Stimulated activated naive CD8-positive, alpha-beta T cell treated with anti-CD3 and anti-CD28 coated beads, Interleukin-15, amount 100 ng/mL, for 72 hours (primary cell): ENCODE data around the gene BLZF1.
"Not testable (repeated sequence)": the region's sequence is repeated elsewhere in the genome, so short reads cannot be mapped to it uniquely, and the experiment has no call there.

Experiments
- ATAC-seq: fragments of 150-1000 bp; cut with Tn5 transposase; 2 replicates; pipeline ENCODE4 v1.10.0; 2021; ENCODE audit warnings: mild to moderate bottlenecking, moderate library complexity
- DNase-seq, 2 donors: peaks; one replicate each; pipeline ENCODE4 v3.0.0; 2021 to 2022
- H3K27ac Mint-ChIP-seq, 2 donors: one replicate each; pipeline ENCODE4 v1.8.0; 2022; ENCODE audit warnings: mild to moderate bottlenecking in 2 of 2, mixed read lengths in 2 of 2, moderate library complexity in 2 of 2
- H3K27me3 Mint-ChIP-seq: one replicate; pipeline ENCODE4 v1.8.0; 2022; ENCODE audit warnings: mixed read lengths
- H3K4me1 Mint-ChIP-seq: one replicate; pipeline ENCODE4 v1.8.0; 2022; ENCODE audit warnings: mild to moderate bottlenecking, mixed read lengths
- H3K4me3 Mint-ChIP-seq, 2 donors: one replicate each; pipeline ENCODE4 v1.8.0; 2022; ENCODE audit warnings: mild to moderate bottlenecking in 2 of 2, mixed read lengths in 2 of 2, moderate library complexity in 1 of 2
- H3K9me3 Mint-ChIP-seq, 2 donors: one replicate each; pipeline ENCODE4 v1.8.0; 2022; ENCODE audit warnings: mixed read lengths in 2 of 2

The BLZF1 gene

GRCh38 chr1:169340882-169341281 is 27.1 kb upstream of the BLZF1 start:
- Mint-ChIP-seq H3K27ac (no peak overlapping the region), H3K4me3 (no peak overlapping the region), H3K9me3 (peaks cover 17 to 20% of the 10 kb centered on the region in 2 donors), H3K27me3 (no peaks in the 10 kb centered on the region), H3K4me1 (peaks cover 30% of the 10 kb centered on the region)
- DNase-seq (no peak), ATAC-seq (no peak)

GRCh38 chr1:169342096-169342495 is 25.9 kb upstream of the BLZF1 start:
- H3K27me3 Mint-ChIP-seq, DNase-seq, ATAC-seq, H3K4me3 Mint-ChIP-seq, H3K27ac Mint-ChIP-seq: not testable (repeated sequence)
- H3K4me1 Mint-ChIP-seq = peaks cover 26% of the 10 kb centered on the region
- H3K9me3 Mint-ChIP-seq = peaks cover 17 to 20% of the 10 kb centered on the region in 2 donors

GRCh38 chr1:169345511-169345910 is 22.5 kb upstream of the BLZF1 start:
- Mint-ChIP-seq H3K4me1 (peaks cover 2% of the 10 kb centered on the region), H3K27ac (no peak overlapping the region), H3K9me3 (peaks cover 4 to 6% of the 10 kb centered on the region in 2 donors), H3K4me3 (no peak overlapping the region), H3K27me3 (no peaks in the 10 kb centered on the region)
- ATAC-seq (no peak), DNase-seq (no peak)

GRCh38 chr1:169346036-169346589 is 21.9 kb upstream of the BLZF1 start:
- H3K4me1 Mint-ChIP-seq = peaks cover 1% of the 10 kb centered on the region
- peak overlapping the region in 1 of 2 donors; percentile 3 for H3K27ac Mint-ChIP-seq
- ATAC-seq (no peak), DNase-seq (no peak)
- H3K27me3 Mint-ChIP-seq = no peaks in the 10 kb centered on the region
- H3K4me3 Mint-ChIP-seq = no peak overlapping the region
- no peaks in the 10 kb centered on the region for H3K9me3 Mint-ChIP-seq

- Mint-ChIP-seq H3K4me3 (no peak overlapping the region), H3K27ac (no peak overlapping the region), H3K9me3 (no peaks in the 10 kb centered on the region), H3K27me3 (no peaks in the 10 kb centered on the region), H3K4me1 (peaks cover 15% of the 10 kb centered on the region)
- DNase-seq (no peak), ATAC-seq (no peak)
Measured at GRCh38 chr1:169347688-169348382, 20.2 kb upstream of the BLZF1 start.

GRCh38 chr1:169348383-169349036 is 19.5 kb upstream of the BLZF1 start:
- Mint-ChIP-seq H3K9me3 (no peaks in the 10 kb centered on the region), H3K27me3 (no peaks in the 10 kb centered on the region), H3K4me3 (no peak overlapping the region), H3K27ac (no peak overlapping the region), H3K4me1 (peaks cover 15% of the 10 kb centered on the region)
- no peak for ATAC-seq
- DNase-seq = no peak

GRCh38 chr1:169360415-169360814 is 7.6 kb upstream of the BLZF1 start:
- Mint-ChIP-seq H3K27me3 (no peaks in the 10 kb centered on the region), H3K4me3 (no peak overlapping the region), H3K4me1 (peaks cover 17% of the 10 kb centered on the region), H3K27ac (no peak overlapping the region), H3K9me3 (no peaks in the 10 kb centered on the region)
- ATAC-seq = no peak
- DNase-seq = no peak

GRCh38 chr1:169361281-169361680 is 6.7 kb upstream of the BLZF1 start:
- Mint-ChIP-seq H3K4me3 (no peak overlapping the region), H3K27ac (peak overlapping the region in 1 of 2 donors; percentile 22), H3K27me3 (no peaks in the 10 kb centered on the region), H3K9me3 (no peaks in the 10 kb centered on the region), H3K4me1 (peaks cover 14% of the 10 kb centered on the region)
- DNase-seq (no peak), ATAC-seq (no peak)

GRCh38 chr1:169363046-169363730 is 4.8 kb upstream of the BLZF1 start:
- Mint-ChIP-seq H3K4me1 (peaks cover 14% of the 10 kb centered on the region), H3K27ac (no peak overlapping the region), H3K27me3 (no peaks in the 10 kb centered on the region), H3K9me3 (no peaks in the 10 kb centered on the region), H3K4me3 (peak overlapping the region; percentile 38 to 56)
- ATAC-seq (peak; percentile 62), DNase-seq (peak; percentile 41 to 46)

GRCh38 chr1:169364948-169365347 is 3.0 kb upstream of the BLZF1 start:
- ATAC-seq (no peak), DNase-seq (peak in 1 of 2 donors; percentile 17)
- Mint-ChIP-seq H3K27ac (no peak overlapping the region), H3K4me1 (peaks cover 17% of the 10 kb centered on the region), H3K9me3 (no peaks in the 10 kb centered on the region), H3K4me3 (peak overlapping the region in 1 of 2 donors; percentile 2), H3K27me3 (no peaks in the 10 kb centered on the region)

- Mint-ChIP-seq H3K27me3 (no peaks in the 10 kb centered on the region), H3K4me1 (peaks cover 21% of the 10 kb centered on the region), H3K27ac (no peak overlapping the region), H3K9me3 (no peaks in the 10 kb centered on the region), H3K4me3 (no peak overlapping the region)
- ATAC-seq = peak; percentile 11
- DNase-seq = no peak
Measured at GRCh38 chr1:169367096-169367685, 804 bp upstream of the BLZF1 start.

- H3K27ac Mint-ChIP-seq = no peak overlapping the region
- H3K27me3 Mint-ChIP-seq = no peaks in the 10 kb centered on the region
- peaks cover 13% of the 10 kb centered on the region for H3K4me1 Mint-ChIP-seq
- no peaks in the 10 kb centered on the region for H3K9me3 Mint-ChIP-seq
- peak; percentile 24 to 37 for DNase-seq
- no peak overlapping the region for H3K4me3 Mint-ChIP-seq
- peak; percentile 11 for ATAC-seq
Measured at GRCh38 chr1:169368406-169368769, 393 bp downstream of the BLZF1 start.

- ATAC-seq (no peak), DNase-seq (no peak)
- H3K27me3 Mint-ChIP-seq = no peaks in the 10 kb centered on the region
- H3K4me1 Mint-ChIP-seq = peaks cover 18% of the 10 kb centered on the region
- no peaks in the 10 kb centered on the region for H3K9me3 Mint-ChIP-seq
- peak overlapping the region in 1 of 2 donors; percentile 63 for H3K4me3 Mint-ChIP-seq
- no peak overlapping the region for H3K27ac Mint-ChIP-seq
Measured at GRCh38 chr1:169371404-169371803, 3.4 kb downstream of the BLZF1 start.

GRCh38 chr1:169381162-169381561 is 13.2 kb downstream of the BLZF1 start:
- H3K27ac Mint-ChIP-seq = no peak overlapping the region
- no peaks in the 10 kb centered on the region for H3K27me3 Mint-ChIP-seq

GRCh38 chr1:169383449-169383848 is 15.5 kb downstream of the BLZF1 start:
- no peaks in the 10 kb centered on the region for H3K9me3 Mint-ChIP-seq

More at GRCh38 chr1:169381162-169381561, 13.2 kb downstream of the BLZF1 start:
- Mint-ChIP-seq H3K9me3 (no peaks in the 10 kb centered on the region), H3K4me1 (peaks cover 5% of the 10 kb centered on the region), H3K4me3 (no peak overlapping the region)
- DNase-seq (no peak), ATAC-seq (no peak)

More at GRCh38 chr1:169383449-169383848, 15.5 kb downstream of the BLZF1 start:
- DNase-seq (no peak), ATAC-seq (no peak)
- Mint-ChIP-seq H3K27me3 (no peaks in the 10 kb centered on the region), H3K27ac (no peak overlapping the region), H3K4me1 (no peaks in the 10 kb centered on the region), H3K4me3 (no peak overlapping the region)
